BJ (cell line): Measurements from ENCODE around the gene SUGCT. TPM values are rescaled to one million over a fixed set of nuclear protein-coding genes. Genes with fewer than 3 reads are reported as not detected.
A peak's percentile ranks its signal among the peaks of the same experiment; 100 is the strongest.

ENCODE experiments used
- CTCF ChIA-PET: fragments of 350-600 bp; formaldehyde crosslinking; extraction: SDS; loops from one replicate; lab custom pipeline; 2021; ENCODE audit warnings: antibody characterized with exemption, inconsistent platforms; lab: Yijun Ruan, JAX
- POLR2A ChIA-PET: fragments of 300-600 bp; sonication (Branson Sonifier 250); formaldehyde crosslinking; extraction: SDS; loops from one replicate; lab custom pipeline; 2021; ENCODE audit warnings: antibody characterized with exemption; lab: Charles Lee
- DNase-seq: peaks from one replicate; pipeline ENCODE4 v3.0.0-alpha.2; 2011; ENCODE audit warnings: low read depth
- H3K27me3 ChIP-seq: 2 replicates; pipeline ENCODE4 v1.6.0; 2011; ENCODE audit warnings: low read length; ENCODE audit not compliant: control insufficient read depth, insufficient read depth
- H3K36me3 ChIP-seq: 2 replicates; pipeline ENCODE4 v1.5.1; 2011; ENCODE audit warnings: low read length; ENCODE audit not compliant: control insufficient read depth, insufficient read depth
- H3K4me3 ChIP-seq: 2 replicates; pipeline ENCODE4 v1.5.1; 2011; ENCODE audit warnings: low read depth, mild to moderate bottlenecking, control low read depth, low read length
- CTCF ChIP-seq: IDR thresholded peaks from 2 replicates; pipeline ENCODE4 v1.5.1; 2011; ENCODE audit warnings: low read depth, mild to moderate bottlenecking, control low read depth, inconsistent platforms, low read length, moderate library complexity; ENCODE audit not compliant: insufficient read depth
- polyA minus RNA-seq: library from RNA; depleted of rRNA, polyadenylated mRNA; stranded (reverse); fragments of >200 nt; gene quantifications from 2 replicates; pipeline ENCODE4 v1.2.3, GENCODE V29; 2011; rRNA and poly(A)+ RNA removed
- polyA plus RNA-seq: library from polyadenylated mRNA; depleted of rRNA; stranded (reverse); fragments of >200 nt; gene quantifications from 2 replicates; pipeline ENCODE4 v1.2.3, GENCODE V29; 2011; rRNA removed

Gene SUGCT
- polyA plus RNA-seq = 10.6 and 16.5 TPM in 2 replicates
- 7.0 and 9.5 TPM in 2 replicates for polyA minus RNA-seq

GRCh38 chr7:40134428-40135316 lies at the start of gene SUGCT, which contains the start of gene MPLKIP:
Gene SUGCT (plus strand): TSS chr7:40135005.
Gene MPLKIP (minus strand): TSS chr7:40134622. CDS start chr7:40134567, 55 bp downstream.
- peak within 1 kb of the TSS; percentile 79 for H3K4me3 ChIP-seq
- H3K27me3 ChIP-seq = no peaks in the 10 kb centered on the region
- peak; percentile 60 for TF ChIP-seq CTCF
- POLR2A ChIA-PET = interaction anchor here (0.6 kb wide), 1 partner anchor 309 kb away, joined by 3 read pairs; no protein-coding TSS in a partner anchor
- CTCF ChIA-PET = interaction anchor here (0.6 to 1.8 kb wide), 16 partner anchors 9 to 238 kb away, joined by 3 to 12 read pairs (median 4); partner anchors contain the start of gene CDK13
- peak; percentile 23 for DNase-seq
- H3K36me3 ChIP-seq = no peaks in the 10 kb centered on the region

GRCh38 chr7:40092182-40092581 lies 42.6 kb upstream of the SUGCT start:
- H3K36me3 ChIP-seq = peaks cover 16% of the 10 kb centered on the region
- H3K27me3 ChIP-seq = no peaks in the 10 kb centered on the region
- no peak for DNase-seq
- POLR2A ChIA-PET = no interaction called here
- no peak overlapping the region for H3K4me3 ChIP-seq
- CTCF ChIA-PET = no interaction called here
- TF ChIP-seq CTCF = no peak

- H3K36me3 ChIP-seq = peaks cover 13% of the 10 kb centered on the region
- no peak for DNase-seq
- TF ChIP-seq CTCF = no peak
- no peaks in the 10 kb centered on the region for H3K27me3 ChIP-seq
- H3K4me3 ChIP-seq = no peak overlapping the region
- ChIA-PET POLR2A (interaction anchor here (0.5 kb wide), 1 partner anchor 83 kb away, joined by 7 read pairs; no protein-coding TSS in a partner anchor), CTCF (interaction anchor here (1.4 kb wide), 1 partner anchor 41 kb away, joined by 5 read pairs; the partner anchor contains the start of genes MPLKIP and SUGCT)
These were observed 41.0 kb upstream of the SUGCT start for GRCh38 chr7:40093631-40094350.

- Histone ChIP-seq H3K36me3 (peaks cover 11% of the 10 kb centered on the region), H3K27me3 (no peaks in the 10 kb centered on the region), H3K4me3 (no peak overlapping the region)
- ChIA-PET CTCF (interaction anchor here (0.6 to 0.7 kb wide), 2 partner anchors 17 to 199 kb away, joined by 3 to 5 read pairs; no protein-coding TSS in a partner anchor), POLR2A (no interaction called here)
- DNase-seq = no peak
- TF ChIP-seq CTCF = no peak
These were observed 39.6 kb upstream of the SUGCT start for GRCh38 chr7:40095230-40095629.
